Measurements from ENCODE around the gene SLC35E4.
"Not testable (repeated sequence)": the region's sequence is repeated elsewhere in the genome, so short reads cannot be mapped to it uniquely, and the experiment has no call there.

Gene SLC35E4

GRCh38 chr22:30611197-30611596 lies 24.4 kb upstream of the SLC35E4 start:
- DNase-seq (ENCODE audit: low read depth in 2 of 2): no peak

GRCh38 chr22:30612789-30613188 lies 22.8 kb upstream of the SLC35E4 start:
- no peak for DNase-seq (ENCODE audit: low read depth in 2 of 2)

- no peak for DNase-seq (ENCODE audit: low read depth in 2 of 2)
Observed at GRCh38 chr22:30614268-30614667, 21.3 kb upstream of the SLC35E4 start.

- no peak for DNase-seq (ENCODE audit: low read depth in 2 of 2)
Observed at GRCh38 chr22:30614879-30615278, 20.7 kb upstream of the SLC35E4 start.

- DNase-seq (ENCODE audit: low read depth in 2 of 2): no peak
Observed at GRCh38 chr22:30615543-30615954, 20.0 kb upstream of the SLC35E4 start.

GRCh38 chr22:30617819-30618218 lies 17.8 kb upstream of the SLC35E4 start:
- DNase-seq (ENCODE audit: low read depth in 2 of 2): no peak

- DNase-seq (ENCODE audit: low read depth in 2 of 2): not testable (repeated sequence)
Observed at GRCh38 chr22:30619909-30620308, 15.7 kb upstream of the SLC35E4 start.

- no peak for DNase-seq (ENCODE audit: low read depth in 2 of 2)
Observed at GRCh38 chr22:30626413-30626812, 9.2 kb upstream of the SLC35E4 start.

- DNase-seq (ENCODE audit: low read depth in 2 of 2): no peak
Observed at GRCh38 chr22:30627471-30627870, 8.1 kb upstream of the SLC35E4 start.

- DNase-seq (ENCODE audit: low read depth in 2 of 2): no peak
Observed at GRCh38 chr22:30628491-30628890, 7.1 kb upstream of the SLC35E4 start.

GRCh38 chr22:30631469-30631868 lies 4.1 kb upstream of the SLC35E4 start:
- not testable (repeated sequence) for DNase-seq (ENCODE audit: low read depth in 2 of 2)

GRCh38 chr22:30634471-30635233 lies 929 bp upstream of the SLC35E4 start:
- DNase-seq (ENCODE audit: low read depth in 2 of 2): peak; percentile 82 to 89

- no peak for DNase-seq (ENCODE audit: low read depth in 2 of 2)
Observed at GRCh38 chr22:30636226-30637077, 871 bp downstream of the SLC35E4 start.

GRCh38 chr22:30637701-30638114 lies 2.1 kb downstream of the SLC35E4 start:
- no peak for DNase-seq (ENCODE audit: low read depth in 2 of 2)

- DNase-seq (ENCODE audit: low read depth in 2 of 2): no peak
Observed at GRCh38 chr22:30640361-30640760, 4.8 kb downstream of the SLC35E4 start.

GRCh38 chr22:30640839-30641430 lies 5.4 kb downstream of the SLC35E4 start:
- no peak for DNase-seq (ENCODE audit: low read depth in 2 of 2)

- no peak for DNase-seq (ENCODE audit: low read depth in 2 of 2)
Observed at GRCh38 chr22:30643055-30643875, 7.7 kb downstream of the SLC35E4 start.

- no peak for DNase-seq (ENCODE audit: low read depth in 2 of 2)
Observed at GRCh38 chr22:30646518-30647160, 11.1 kb downstream of the SLC35E4 start.

- DNase-seq (ENCODE audit: low read depth in 2 of 2): no peak
Observed at GRCh38 chr22:30647536-30647935, 12.0 kb downstream of the SLC35E4 start.

- no peak for DNase-seq (ENCODE audit: low read depth in 2 of 2)
Observed at GRCh38 chr22:30648825-30649224, 13.2 kb downstream of the SLC35E4 start.

GRCh38 chr22:30649430-30650007 lies 13.9 kb downstream of the SLC35E4 start:
- DNase-seq (ENCODE audit: low read depth in 2 of 2): peak; percentile 44 to 51

All from stimulated activated CD8-positive, alpha-beta memory T cell treated with anti-CD3 and anti-CD28 coated beads, Interleukin-7, amount 100 ng/mL, for 1 hour (primary cell).